ENCODE data around the gene GCNT1. TPM values are rescaled to one million over a fixed set of nuclear protein-coding genes. Genes with fewer than 3 reads are reported as not detected.

Gene GCNT1
- total and polyA plus RNA-seq, 11 donors: 0.67 to 18.0 (median 1.8) TPM

DNA sequence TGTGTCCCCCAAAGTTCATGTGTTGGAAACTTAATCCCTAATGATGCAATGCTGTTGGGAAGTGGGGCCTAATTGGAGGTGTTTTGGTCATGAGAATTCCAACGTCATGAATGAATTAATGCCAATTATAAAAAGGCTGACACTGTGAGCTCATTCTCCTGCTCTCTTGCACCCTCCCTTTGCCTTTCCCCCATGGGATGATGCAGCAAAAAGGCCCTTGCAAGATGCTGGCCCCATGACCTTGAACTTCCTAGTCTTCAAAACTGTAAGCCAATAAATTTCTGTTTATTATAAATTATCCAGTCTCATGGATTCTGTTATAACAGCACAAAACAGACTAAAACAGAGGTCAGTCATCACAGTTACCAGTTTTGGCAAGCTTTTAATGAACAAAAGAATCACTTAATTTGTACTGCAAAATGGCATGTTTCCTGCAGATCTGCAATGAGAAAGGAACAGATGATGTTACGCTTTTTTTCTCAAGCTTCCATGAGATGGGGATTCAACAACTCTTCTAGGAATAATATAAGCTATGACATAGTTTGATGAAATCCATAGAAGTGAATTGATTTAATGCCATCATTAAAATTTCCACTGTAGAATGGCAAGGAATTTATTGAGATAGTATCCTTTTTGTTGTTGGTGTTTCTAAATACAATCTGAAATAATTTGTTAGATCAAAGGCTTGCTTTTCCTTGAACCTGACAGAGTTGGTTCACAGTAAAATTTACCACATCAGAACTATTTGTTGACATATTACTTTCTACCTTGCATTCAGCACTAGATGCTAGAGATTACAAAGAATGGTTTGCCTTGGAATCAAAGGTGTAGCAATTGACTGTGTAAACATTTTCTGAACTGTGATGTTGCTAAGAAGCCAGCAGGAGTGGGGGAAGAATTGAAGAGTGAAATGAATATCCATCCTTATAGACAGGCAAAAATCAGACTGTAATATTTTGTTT lies 35.5 kb upstream of the GCNT1 start:
- TF ChIP-seq, protein P1, sequence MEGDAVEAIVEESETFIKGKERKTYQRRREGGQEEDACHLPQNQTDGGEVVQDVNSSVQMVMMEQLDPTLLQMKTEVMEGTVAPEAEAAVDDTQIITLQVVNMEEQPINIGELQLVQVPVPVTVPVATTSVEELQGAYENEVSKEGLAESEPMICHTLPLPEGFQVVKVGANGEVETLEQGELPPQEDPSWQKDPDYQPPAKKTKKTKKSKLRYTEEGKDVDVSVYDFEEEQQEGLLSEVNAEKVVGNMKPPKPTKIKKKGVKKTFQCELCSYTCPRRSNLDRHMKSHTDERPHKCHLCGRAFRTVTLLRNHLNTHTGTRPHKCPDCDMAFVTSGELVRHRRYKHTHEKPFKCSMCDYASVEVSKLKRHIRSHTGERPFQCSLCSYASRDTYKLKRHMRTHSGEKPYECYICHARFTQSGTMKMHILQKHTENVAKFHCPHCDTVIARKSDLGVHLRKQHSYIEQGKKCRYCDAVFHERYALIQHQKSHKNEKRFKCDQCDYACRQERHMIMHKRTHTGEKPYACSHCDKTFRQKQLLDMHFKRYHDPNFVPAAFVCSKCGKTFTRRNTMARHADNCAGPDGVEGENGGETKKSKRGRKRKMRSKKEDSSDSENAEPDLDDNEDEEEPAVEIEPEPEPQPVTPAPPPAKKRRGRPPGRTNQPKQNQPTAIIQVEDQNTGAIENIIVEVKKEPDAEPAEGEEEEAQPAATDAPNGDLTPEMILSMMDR (IDR thresholded peaks at IDR 0.05): no peak
- TF ChIP-seq POLR2A (IDR thresholded peaks at IDR 0.05): no peak
- no peaks in the 10 kb centered on the region for H3K27me3 ChIP-seq
- no peak overlapping the region for H3K4me3 ChIP-seq
- DNase-seq: no peak
- no peaks in the 10 kb centered on the region for H3K9me3 ChIP-seq
- ATAC-seq: no peak
- intact Hi-C loops (cut with DNase I): no loop called here
- H3K36me3 ChIP-seq: no peaks in the 10 kb centered on the region
- H3K4me1 ChIP-seq: no peaks in the 10 kb centered on the region
- WGBS, 4 donors: 47 to 84% (median 65%) methylated on average over 2 of the region's 2 CpGs
- no peak overlapping the region for H3K27ac ChIP-seq

DNA sequence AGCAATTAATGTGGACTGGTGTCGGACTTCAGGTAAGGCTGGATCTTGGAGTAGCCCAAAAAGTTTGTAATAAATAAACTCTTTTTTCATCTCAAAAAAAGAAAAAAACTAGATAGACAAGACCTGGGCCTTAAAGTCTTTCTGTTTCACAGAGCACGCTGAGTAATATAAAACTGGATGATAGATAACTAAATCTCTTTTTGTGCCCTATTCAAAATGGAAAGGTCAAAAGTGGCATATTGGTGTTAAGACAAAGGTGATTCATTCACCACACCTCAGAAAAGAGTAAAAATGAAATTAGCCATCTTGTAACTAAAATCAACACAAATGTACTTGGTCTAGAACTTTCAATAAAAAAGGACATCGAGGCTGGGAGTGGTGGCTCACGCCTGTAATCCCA lies 34.5 kb upstream of the GCNT1 start:
- Histone ChIP-seq H3K9me3 (no peaks in the 10 kb centered on the region), H3K27me3 (no peaks in the 10 kb centered on the region), H3K36me3 (no peaks in the 10 kb centered on the region), H3K4me1 (no peaks in the 10 kb centered on the region), H3K4me3 (no peak overlapping the region), H3K27ac (no peak overlapping the region)
- no peak for ATAC-seq
- intact Hi-C loops (cut with DNase I): no loop called here
- no peak for DNase-seq
- TF ChIP-seq, protein P1 (IDR thresholded peaks at IDR 0.05): no peak
- no peak for TF ChIP-seq POLR2A (IDR thresholded peaks at IDR 0.05)
- WGBS, 4 donors: 95 to 100% (median 96%) methylated on average over 4 of the region's 4 CpGs

DNA sequence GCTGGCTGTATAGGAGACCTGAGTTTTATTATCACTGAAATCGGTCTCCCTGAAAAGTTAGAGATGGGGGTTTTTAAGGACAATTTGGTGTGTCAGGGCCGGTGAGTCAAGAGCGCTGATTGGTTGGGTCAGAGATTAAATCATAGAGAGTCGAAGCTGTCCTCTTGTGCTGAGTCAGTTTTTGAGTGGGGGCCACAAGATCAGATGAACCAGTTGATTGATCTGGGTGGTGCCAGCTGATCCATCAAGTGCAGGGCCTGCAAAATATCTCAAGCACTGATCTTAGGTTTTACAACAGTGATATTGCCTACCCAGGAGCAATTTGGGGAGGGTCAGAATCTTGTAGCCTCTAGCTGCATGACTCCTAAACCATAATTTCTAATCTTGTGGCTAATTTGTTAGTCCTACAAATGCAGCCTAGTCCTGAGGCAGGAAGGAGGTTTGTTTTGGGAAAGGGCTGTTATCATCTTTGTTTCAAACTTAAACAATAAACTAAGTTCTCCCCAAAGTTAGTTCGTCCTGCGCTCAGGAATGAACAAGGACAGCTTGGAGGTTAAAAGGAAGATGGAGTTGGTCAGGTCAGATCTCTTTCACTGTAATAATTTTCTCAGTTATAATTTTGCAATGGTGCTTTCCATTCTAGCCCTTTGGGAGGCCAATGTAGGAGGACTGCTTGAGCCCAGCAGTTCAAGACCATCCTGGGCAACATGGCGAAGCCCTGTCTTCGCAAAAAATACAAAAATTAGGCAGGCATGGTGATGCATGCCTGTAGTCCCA lies 33.1 kb upstream of the GCNT1 start:
- no peak for ATAC-seq
- TF ChIP-seq, protein P1 (IDR thresholded peaks at IDR 0.05): no peak
- no peak for TF ChIP-seq POLR2A (IDR thresholded peaks at IDR 0.05)
- DNase-seq: no peak
- Histone ChIP-seq H3K27ac (no peak overlapping the region), H3K4me1 (no peaks in the 10 kb centered on the region), H3K36me3 (no peaks in the 10 kb centered on the region), H3K9me3 (no peaks in the 10 kb centered on the region), H3K4me3 (no peak overlapping the region), H3K27me3 (no peaks in the 10 kb centered on the region)
- intact Hi-C loops (cut with DNase I): no loop called here
- 80 to 85% (median 83%) methylated on average over 8 of the region's 8 CpGs for WGBS, 4 donors

DNA sequence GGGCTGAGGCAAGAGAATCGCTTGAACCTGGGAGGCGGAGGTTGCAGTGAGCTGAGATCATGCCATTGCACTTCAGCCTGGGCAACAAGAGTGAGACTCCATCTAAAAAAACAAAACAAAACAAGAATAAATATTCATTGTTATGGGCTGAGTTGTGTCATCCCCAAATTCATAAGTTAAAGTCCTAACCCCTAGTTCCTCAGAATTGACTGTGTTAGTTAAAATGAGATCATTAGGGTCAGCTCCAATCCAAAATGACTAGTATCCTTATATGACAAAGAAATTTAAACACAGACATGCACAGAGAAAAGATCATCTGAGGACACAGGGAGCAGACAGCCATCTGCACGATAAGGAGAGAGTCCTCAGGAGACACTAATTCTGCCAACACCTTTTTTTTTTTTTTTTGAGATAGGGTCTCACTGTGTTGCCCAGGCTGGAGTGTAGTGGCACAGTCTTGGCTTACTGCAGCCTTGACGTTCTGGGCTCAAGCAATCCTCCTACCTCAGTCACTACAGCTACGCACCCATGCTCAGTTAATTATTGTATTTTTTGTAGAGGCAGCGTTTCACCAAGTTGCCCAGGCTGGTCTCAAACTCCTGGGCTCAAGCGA lies 32.1 kb upstream of the GCNT1 start:
- ATAC-seq (no peak), DNase-seq (no peak)
- no peak for TF ChIP-seq POLR2A (IDR thresholded peaks at IDR 0.05)
- TF ChIP-seq, protein P1 (IDR thresholded peaks at IDR 0.05): no peak
- H3K27ac ChIP-seq: no peak overlapping the region
- WGBS, 4 donors: 73 to 82% (median 79%) methylated on average over 7 of the region's 7 CpGs
- H3K36me3 ChIP-seq: no peaks in the 10 kb centered on the region
- H3K27me3 ChIP-seq: no peaks in the 10 kb centered on the region
- intact Hi-C loops (cut with DNase I): no loop called here
- no peaks in the 10 kb centered on the region for H3K4me1 ChIP-seq
- no peaks in the 10 kb centered on the region for H3K9me3 ChIP-seq
- H3K4me3 ChIP-seq: no peak overlapping the region
